Right lobe of liver (tissue), 6 donors: ENCODE data around the gene MTA2. TPM values are rescaled to one million over a fixed set of nuclear protein-coding genes. Genes with fewer than 3 reads are reported as not detected.
"Not testable (repeated sequence)": the region's sequence is repeated elsewhere in the genome, so short reads cannot be mapped to it uniquely, and the experiment has no call there.

Experiments used
- ATAC-seq, 4 donors: fragments of 200-7000 bp; cut with Tn5 transposase; one replicate each; pipeline ENCODE4 v1.9.1; 2020; ENCODE audit warnings: mild to moderate bottlenecking in 4 of 4, moderate library complexity in 4 of 4
- DNase-seq, 3 donors: peaks; one replicate each; pipeline ENCODE4 v3.0.0-alpha.2; 2020
- H3K27ac ChIP-seq, 3 donors: fragments of 200-600 bp; one replicate each; pipeline ENCODE4 v1.8.0; 2022
- H3K27me3 ChIP-seq, 2 donors: fragments of 200-600 bp; one replicate each; pipeline ENCODE4 v1.8.0; 2022
- H3K36me3 ChIP-seq, 4 donors: fragments of 200-600 bp; sonication (generic) in 1 of 4; one replicate each; pipeline versions ENCODE4 v1.5.1 to v1.8.0; 2017 to 2022; ENCODE audit warnings: control low read depth in 1 of 4
- H3K4me1 ChIP-seq, 4 donors: fragments of 200-600 bp; sonication (generic) in 1 of 4; one replicate each; pipeline versions ENCODE4 v1.5.1 to v1.8.0; 2017 to 2022; ENCODE audit warnings: control low read depth in 1 of 4
- H3K4me3 ChIP-seq, 3 donors: fragments of 200-600 bp; one replicate each; pipeline ENCODE4 v1.8.0; 2022
- H3K9me3 ChIP-seq, 4 donors: fragments of 200-600 bp; sonication (generic) in 1 of 4; one replicate each; pipeline versions ENCODE4 v1.5.1 to v1.8.0; 2017 to 2022; ENCODE audit warnings: control low read depth in 1 of 4
- POLR2A ChIP-seq: fragments of 450-650 bp; IDR thresholded peaks from one replicate; pipeline ENCODE4 v1.6.1; 2017; ENCODE audit warnings: antibody characterized with exemption, mild to moderate bottlenecking
- WGBS: methylation state at CpG from one replicate; pipeline ENCODE4 v1.1.6; 2018; ENCODE audit warnings: low coverage, low lambda C conversion rate; ENCODE audit not compliant: insufficient coverage; ENCODE audit errors: missing lambda C conversion rate; 5-methylcytosine and 5-hydroxymethylcytosine counted together
- intact Hi-C, 2 donors: fragments of 100-400 bp; cut with DNase I; formaldehyde crosslinking; loops; one replicate each; pipeline versions ENCODE4 v1.11.2 to v1.14.1; 2022
- total RNA-seq, 6 experiments: library from RNA; depleted of rRNA in 2 of 6; stranded (reverse); fragments of >200 nt in 2 of 6; fragmentation: NEBNext Ultra II Directional in 3 of 6; extraction: Animal tissue kit (Norgen Biotek cat#: 25700) in 3 of 6; gene quantifications; one replicate each; pipeline versions ENCODE4 v1.1.0 to v1.2.4, GENCODE V29; 2016 to 2023
- TF ChIP-seq, protein P1 (sequence below), 4 donors: fragments of 200-600 bp in 3 of 4; fragments of 450-650 bp in 1 of 4; IDR thresholded peaks; one replicate each; pipeline versions ENCODE4 v1.5.1 to v1.8.0; 2016 to 2022; ENCODE audit warnings: antibody characterized with exemption in 4 of 4, mild to moderate bottlenecking in 2 of 4
- donor health status: DM: no; HTN: yes; CAD: no.
- donor health status: DM: no; HTN: no; CAD: no.
- donor health status: DM: no; HTN: no; CAD: no.
- donor health status: DM: no; HTN: yes; CAD: no.
- donor health status: DM: no; HTN: yes; CAD: no.

Gene MTA2
- total RNA-seq, 6 experiments from 2014 or later = 20.0 to 38.0 (median 31.8) TPM

DNA sequence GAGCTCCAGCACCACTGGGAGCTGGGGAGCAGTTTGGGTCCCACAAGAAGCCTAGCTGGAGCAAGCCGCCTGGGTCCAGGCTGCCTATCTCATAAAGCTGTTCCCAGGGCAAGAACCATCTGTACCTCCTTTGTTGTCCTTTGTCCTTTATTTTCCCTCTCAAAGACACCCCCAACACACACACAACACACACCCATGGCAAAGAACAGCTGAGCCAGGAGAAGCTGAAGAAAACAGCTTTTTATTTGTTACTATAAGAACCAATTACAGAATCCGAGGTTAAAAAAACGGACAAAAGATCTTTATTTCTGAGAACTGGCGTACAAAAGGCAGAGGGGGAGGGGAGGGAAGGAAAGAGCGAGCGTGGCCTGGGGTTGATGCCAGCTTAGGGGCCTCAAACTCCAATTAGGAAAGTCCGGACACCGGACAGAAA is 8.7 kb downstream of the MTA2 start:
- peak in 1 of 3 donors; percentile 27 for DNase-seq
- H3K4me3 ChIP-seq = no peak overlapping the region
- intact Hi-C loops = no loop called here
- peaks cover 0 to 50% (median 27%) of the 10 kb centered on the region in 4 donors for H3K36me3 ChIP-seq
- ATAC-seq = no peak
- no peaks in the 10 kb centered on the region for H3K9me3 ChIP-seq
- TF ChIP-seq, protein P1, sequence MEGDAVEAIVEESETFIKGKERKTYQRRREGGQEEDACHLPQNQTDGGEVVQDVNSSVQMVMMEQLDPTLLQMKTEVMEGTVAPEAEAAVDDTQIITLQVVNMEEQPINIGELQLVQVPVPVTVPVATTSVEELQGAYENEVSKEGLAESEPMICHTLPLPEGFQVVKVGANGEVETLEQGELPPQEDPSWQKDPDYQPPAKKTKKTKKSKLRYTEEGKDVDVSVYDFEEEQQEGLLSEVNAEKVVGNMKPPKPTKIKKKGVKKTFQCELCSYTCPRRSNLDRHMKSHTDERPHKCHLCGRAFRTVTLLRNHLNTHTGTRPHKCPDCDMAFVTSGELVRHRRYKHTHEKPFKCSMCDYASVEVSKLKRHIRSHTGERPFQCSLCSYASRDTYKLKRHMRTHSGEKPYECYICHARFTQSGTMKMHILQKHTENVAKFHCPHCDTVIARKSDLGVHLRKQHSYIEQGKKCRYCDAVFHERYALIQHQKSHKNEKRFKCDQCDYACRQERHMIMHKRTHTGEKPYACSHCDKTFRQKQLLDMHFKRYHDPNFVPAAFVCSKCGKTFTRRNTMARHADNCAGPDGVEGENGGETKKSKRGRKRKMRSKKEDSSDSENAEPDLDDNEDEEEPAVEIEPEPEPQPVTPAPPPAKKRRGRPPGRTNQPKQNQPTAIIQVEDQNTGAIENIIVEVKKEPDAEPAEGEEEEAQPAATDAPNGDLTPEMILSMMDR (IDR thresholded peaks at IDR 0.05) = no peak
- no peak for TF ChIP-seq POLR2A
- no peaks in the 10 kb centered on the region for H3K27me3 ChIP-seq
- 59% methylated on average over 7 of the region's 8 CpGs for WGBS
- H3K27ac ChIP-seq = peak overlapping the region; percentile 82 to 94 (median 92)
- peaks cover 0 to 43% (median 20%) of the 10 kb centered on the region in 4 donors for H3K4me1 ChIP-seq

GRCh38 chr11:62592146-62592815 is 9.4 kb downstream of the MTA2 start:
- Histone ChIP-seq H3K36me3 (peaks cover 0 to 43% (median 22%) of the 10 kb centered on the region in 4 donors), H3K9me3 (no peaks in the 10 kb centered on the region), H3K27me3 (no peaks in the 10 kb centered on the region), H3K27ac (peak overlapping the region; percentile 82 to 94 (median 92)), H3K4me3 (peak overlapping the region; percentile 51 to 78 (median 70)), H3K4me1 (peaks cover 0 to 51% (median 22%) of the 10 kb centered on the region in 4 donors)
- ATAC-seq (peak; percentile 1 to 3 (median 2)), DNase-seq (peak in 1 of 3 donors; percentile 31)
- intact Hi-C loops = no loop called here
- TF ChIP-seq POLR2A = no peak
- TF ChIP-seq, protein P1 (IDR thresholded peaks at IDR 0.05) = no peak
- 3% methylated on average over 10 of the region's 17 CpGs for WGBS

GRCh38 chr11:62591448-62592145 is 10.1 kb downstream of the MTA2 start, which contains the start of gene TUT1:
TSS of gene TUT1 (minus strand) at chr11:62591523. CDS start at chr11:62591485, 38 bp downstream.
- intact Hi-C loops = no loop called here
- Histone ChIP-seq H3K27me3 (no peaks in the 10 kb centered on the region), H3K36me3 (peaks cover 0 to 36% (median 20%) of the 10 kb centered on the region in 4 donors), H3K4me3 (peak within 1 kb of the TSS; percentile 70 to 87 (median 78)), H3K27ac (peak within 1 kb of the TSS; percentile 86 to 94 (median 92)), H3K9me3 (no peaks in the 10 kb centered on the region), H3K4me1 (peaks cover 0 to 56% (median 24%) of the 10 kb centered on the region in 4 donors)
- ATAC-seq (peak; percentile 81 to 92 (median 86)), DNase-seq (peak; percentile 95 to 97 (median 96))
- TF ChIP-seq, protein P1 (IDR thresholded peaks at IDR 0.05) = peak in 3 of 4 donors; percentile 9 to 16 (median 10)
- TF ChIP-seq POLR2A = peak; percentile 92
- WGBS = 1% methylated on average over 31 of the region's 58 CpGs

GRCh38 chr11:62588966-62589637 is 12.6 kb downstream of the MTA2 start:
- peak in 1 of 3 donors; percentile 18 for DNase-seq
- Histone ChIP-seq H3K9me3 (no peaks in the 10 kb centered on the region), H3K4me3 (no peak overlapping the region), H3K4me1 (peaks cover 0 to 56% (median 24%) of the 10 kb centered on the region in 4 donors), H3K27me3 (no peaks in the 10 kb centered on the region), H3K27ac (peak overlapping the region in 2 of 3 donors; percentile 79 to 87), H3K36me3 (peaks cover 0 to 20% (median 8%) of the 10 kb centered on the region in 4 donors)
- ATAC-seq = no peak
- no peak for TF ChIP-seq POLR2A
- TF ChIP-seq, protein P1 (IDR thresholded peaks at IDR 0.05) = no peak
- intact Hi-C loops = no loop called here
- WGBS = 60% methylated on average over 14 of the region's 18 CpGs

GRCh38 chr11:62585356-62585755 is 16.3 kb downstream of the MTA2 start:
- H3K36me3 ChIP-seq = peaks cover 0 to 34% (median 12%) of the 10 kb centered on the region in 4 donors
- intact Hi-C loops = not testable (repeated sequence)

DNA sequence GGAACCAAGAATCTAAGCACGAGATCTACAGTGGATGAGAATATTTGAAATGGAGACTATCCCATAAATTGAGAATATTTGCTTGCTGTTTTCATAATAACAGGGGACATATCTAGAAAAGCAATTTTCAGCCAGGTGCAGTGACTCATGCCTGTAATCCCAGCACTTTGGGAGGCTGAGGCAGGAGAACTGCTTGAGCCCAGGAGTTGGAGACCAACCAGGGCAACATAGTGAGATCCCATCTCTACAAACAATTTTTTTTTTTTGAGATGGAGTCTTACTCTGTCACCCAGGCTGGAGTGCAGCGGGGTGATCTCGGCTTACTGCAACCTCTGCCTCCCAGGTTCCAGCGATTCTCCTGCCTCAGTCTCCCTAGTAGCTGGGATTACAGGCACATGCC is 19.9 kb downstream of the MTA2 start:
- H3K9me3 ChIP-seq, intact Hi-C loops, H3K27me3 ChIP-seq, H3K4me3 ChIP-seq, ATAC-seq, DNase-seq: not testable (repeated sequence)
- Histone ChIP-seq H3K4me1 (peaks cover 0 to 10% (median 2%) of the 10 kb centered on the region in 4 donors), H3K36me3 (peaks cover 0 to 52% (median 19%) of the 10 kb centered on the region in 4 donors), H3K27ac (peak overlapping the region in 1 of 3 donors; percentile 13)
- WGBS = no CpG with 5 or more reads among the region's 4 CpGs

More at GRCh38 chr11:62585356-62585755, 16.3 kb downstream of the MTA2 start:
- Histone ChIP-seq H3K4me1 (peaks cover 0 to 46% (median 17%) of the 10 kb centered on the region in 4 donors), H3K27ac (peak overlapping the region in 1 of 3 donors; percentile 20)
- not testable (repeated sequence) for ATAC-seq, H3K9me3 ChIP-seq, H3K27me3 ChIP-seq, H3K4me3 ChIP-seq
- 100% methylated on average over 1 of the region's 7 CpGs for WGBS
- peak in 1 of 3 donors; percentile 24 for DNase-seq
